Heart left ventricle (tissue), 13 donors: ENCODE measurements around the gene TRNP1.
"Not testable (repeated sequence)": the region's sequence is repeated elsewhere in the genome, so short reads cannot be mapped to it uniquely, and the experiment has no call there.

Source experiments
- POLR2A ChIP-seq, 2 donors: fragments of 450-650 bp; IDR thresholded peaks; one replicate each; pipeline ENCODE4 v1.6.1; 2017; ENCODE audit warnings: antibody characterized with exemption in 2 of 2, mild to moderate bottlenecking in 2 of 2, moderate library complexity in 2 of 2
- TF ChIP-seq, protein P1 (sequence below), 12 donors: fragments of 200-600 bp; sonication (generic) in 4 of 12; IDR thresholded peaks; one replicate each; pipeline versions ENCODE4 v1.5.0 to v1.8.0; 2018 to 2022; ENCODE audit warnings: antibody characterized with exemption in 12 of 12, mild to moderate bottlenecking in 5 of 12
- donor health status: ischemic (EF 13 %, LVEDD 7.1; RV severe dilation, severe dysfunction).
- donor health status: DM: no; HTN: yes; CAD: no.
- donor health status: DM: no; HTN: no; CAD: no.
- donor health status: ischemic (EF 25% LVEDD 6.9; RV normal size, moderate dysfunction).
- donor health status: ischemic (EF 25% LVEDD 5.7; RV mildly dilated, moderate dysfunction).
- donor health status: ischemic (EF 35%, LVEDD 5.7; RV mildly dilated, moderate dysfunction).
- donor health status: nonischemic (EF 11% LVEDD 7.7; RV severe dilation, severe dysfunction).
- donor health status: DM: yes; HTN: yes; CAD: no.
- donor health status: PGD.
- donor health status: ischemic (EF 29% LVEDD 5.4; RV normal size, mild dysfunction).
- donor health status: nonischemic (EF 23%, LVEDD 6.1; RV moderate dilation, normal function).

- not testable (repeated sequence) for TF ChIP-seq POLR2A (IDR thresholded peaks at IDR 0.05)
- TF ChIP-seq, protein P1, sequence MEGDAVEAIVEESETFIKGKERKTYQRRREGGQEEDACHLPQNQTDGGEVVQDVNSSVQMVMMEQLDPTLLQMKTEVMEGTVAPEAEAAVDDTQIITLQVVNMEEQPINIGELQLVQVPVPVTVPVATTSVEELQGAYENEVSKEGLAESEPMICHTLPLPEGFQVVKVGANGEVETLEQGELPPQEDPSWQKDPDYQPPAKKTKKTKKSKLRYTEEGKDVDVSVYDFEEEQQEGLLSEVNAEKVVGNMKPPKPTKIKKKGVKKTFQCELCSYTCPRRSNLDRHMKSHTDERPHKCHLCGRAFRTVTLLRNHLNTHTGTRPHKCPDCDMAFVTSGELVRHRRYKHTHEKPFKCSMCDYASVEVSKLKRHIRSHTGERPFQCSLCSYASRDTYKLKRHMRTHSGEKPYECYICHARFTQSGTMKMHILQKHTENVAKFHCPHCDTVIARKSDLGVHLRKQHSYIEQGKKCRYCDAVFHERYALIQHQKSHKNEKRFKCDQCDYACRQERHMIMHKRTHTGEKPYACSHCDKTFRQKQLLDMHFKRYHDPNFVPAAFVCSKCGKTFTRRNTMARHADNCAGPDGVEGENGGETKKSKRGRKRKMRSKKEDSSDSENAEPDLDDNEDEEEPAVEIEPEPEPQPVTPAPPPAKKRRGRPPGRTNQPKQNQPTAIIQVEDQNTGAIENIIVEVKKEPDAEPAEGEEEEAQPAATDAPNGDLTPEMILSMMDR (IDR thresholded peaks at IDR 0.05), result not testable (repeated sequence)
These were observed 44.8 kb upstream of the TRNP1 start for GRCh38 chr1:26948725-26949057.
